NCI-H345 treated with DMSO at 0.1 percent for 48 hours (cell line): ENCODE data around the gene RALGAPA1.
"Not testable (repeated sequence)": the region's sequence is repeated elsewhere in the genome, so short reads cannot be mapped to it uniquely, and the experiment has no call there.

Experiments
- DNase-seq: peaks from one replicate; lab custom pipeline; 2025; ENCODE audit not compliant: unreplicated experiment; lab: John Stamatoyannopoulos, UW

Gene RALGAPA1

DNA sequence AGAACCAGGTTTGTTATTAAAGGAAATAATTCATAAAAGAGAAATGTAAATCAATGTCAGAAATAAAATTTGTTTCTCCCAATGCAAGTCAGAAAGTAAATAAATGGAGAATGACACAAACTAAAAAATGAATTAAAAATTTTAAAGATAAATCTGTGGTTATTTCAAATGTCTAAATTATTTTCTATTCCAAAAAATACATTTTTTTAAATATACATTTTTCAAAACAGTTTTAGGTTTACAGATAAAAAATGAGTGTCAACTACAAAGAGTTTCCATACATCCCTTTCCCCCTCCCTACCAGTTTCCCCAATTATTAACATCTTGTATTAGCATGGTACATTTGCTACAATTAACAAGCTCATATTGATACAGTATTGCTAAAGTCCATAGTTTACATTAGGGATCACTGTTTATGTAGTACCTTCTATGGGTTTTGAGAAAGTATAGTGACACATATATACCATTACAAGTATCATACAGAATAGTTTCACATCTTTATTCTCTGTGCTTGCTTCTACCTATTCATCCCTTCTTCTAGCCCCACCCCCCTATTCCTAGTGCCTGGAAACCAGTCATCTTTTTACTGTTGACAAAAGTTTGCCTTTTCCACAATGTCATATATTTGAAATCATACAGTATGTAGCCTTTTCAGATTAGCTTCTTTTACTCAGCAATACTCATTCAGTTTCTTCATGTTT, 104.2 kb downstream of the RALGAPA1 start:
- no peak for DNase-seq

DNA sequence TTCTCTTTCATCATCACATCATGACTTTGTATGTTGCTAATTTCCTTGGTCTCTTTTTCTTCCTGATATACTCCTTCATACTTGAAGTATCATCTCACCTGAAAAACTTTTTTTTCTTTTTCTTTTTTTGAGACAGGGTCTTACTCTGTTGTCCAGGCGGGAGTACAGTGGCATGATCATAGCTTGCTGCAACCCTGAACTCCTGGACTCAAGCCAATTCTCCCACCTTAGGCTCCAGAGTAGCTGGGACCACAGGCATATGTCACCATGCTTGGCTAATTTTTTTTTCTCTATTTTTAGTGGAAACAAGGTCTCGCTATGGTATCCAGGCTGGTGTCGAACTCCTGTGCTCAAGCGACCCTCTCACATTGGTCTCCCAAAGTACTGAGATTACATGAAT, 107.6 kb downstream of the RALGAPA1 start:
- no peak for DNase-seq

DNA sequence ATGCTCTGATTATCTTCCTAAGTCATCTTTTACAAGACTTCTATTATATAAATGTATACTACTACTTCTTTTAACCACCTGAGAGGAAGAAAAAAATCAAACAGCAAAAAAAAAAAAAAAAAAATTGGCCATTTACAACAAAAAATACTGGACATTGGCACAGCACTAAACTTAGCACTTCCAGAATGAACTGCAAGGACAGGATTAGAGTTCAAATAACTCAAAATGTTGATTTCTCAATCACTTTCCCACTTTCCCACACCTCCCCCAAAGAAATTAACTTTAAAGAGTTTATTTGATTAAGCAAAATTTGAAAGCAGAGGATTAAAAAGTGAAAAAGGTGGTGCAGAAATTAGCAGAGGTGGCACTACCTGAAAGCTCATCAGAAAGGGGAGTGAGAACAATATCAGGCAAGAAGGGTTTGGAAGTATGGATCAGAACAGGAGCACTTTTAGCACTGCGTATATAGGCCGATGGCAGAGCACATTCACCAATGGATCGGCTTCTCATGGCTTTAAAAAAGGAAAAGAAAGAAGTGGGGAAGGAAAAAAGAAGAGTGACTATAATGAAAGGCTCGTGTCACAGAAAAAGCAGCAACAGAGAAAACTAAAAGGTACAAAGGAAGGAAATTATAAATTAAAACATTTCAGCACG, 109.2 kb downstream of the RALGAPA1 start:
- DNase-seq, result no peak

DNA sequence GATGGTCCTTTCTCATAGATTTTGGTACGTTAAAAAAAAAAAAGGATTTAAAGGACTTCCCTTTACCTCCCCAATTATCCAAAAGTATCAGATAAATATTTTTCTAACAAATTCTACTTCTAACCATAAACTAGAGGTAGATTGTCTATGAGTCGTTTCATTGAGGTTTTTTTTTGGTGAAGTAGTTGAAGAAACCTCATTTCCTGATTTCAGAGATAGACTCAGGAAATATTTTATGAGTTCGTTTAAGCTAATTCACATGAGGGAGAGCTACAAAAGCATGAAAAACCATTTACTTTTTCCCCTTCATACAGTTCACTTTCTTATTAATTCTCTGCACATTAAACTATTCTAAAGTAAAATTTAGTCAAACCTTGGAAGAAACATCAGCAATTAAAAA, 112.5 kb downstream of the RALGAPA1 start:
- DNase-seq, result no peak

DNA sequence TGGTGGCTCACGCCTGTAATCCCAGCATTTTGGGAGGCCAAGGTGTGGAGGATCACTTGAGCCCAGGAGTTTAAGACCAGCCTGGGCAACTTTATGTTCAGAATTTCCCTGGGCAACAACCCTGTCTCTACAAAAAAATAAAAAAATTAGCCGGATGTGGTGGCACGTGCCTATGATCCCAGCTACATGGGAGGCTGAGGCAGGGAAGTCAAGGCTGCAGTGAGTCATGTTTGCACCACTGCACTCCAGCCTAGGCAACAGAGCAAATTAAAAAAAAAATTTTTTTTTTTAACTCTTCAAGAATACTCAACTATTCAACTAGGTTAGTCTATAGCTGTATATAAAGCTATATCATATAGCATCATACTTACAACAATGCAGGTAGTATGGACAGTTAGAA, 113.0 kb downstream of the RALGAPA1 start:
- no peak for DNase-seq

DNA sequence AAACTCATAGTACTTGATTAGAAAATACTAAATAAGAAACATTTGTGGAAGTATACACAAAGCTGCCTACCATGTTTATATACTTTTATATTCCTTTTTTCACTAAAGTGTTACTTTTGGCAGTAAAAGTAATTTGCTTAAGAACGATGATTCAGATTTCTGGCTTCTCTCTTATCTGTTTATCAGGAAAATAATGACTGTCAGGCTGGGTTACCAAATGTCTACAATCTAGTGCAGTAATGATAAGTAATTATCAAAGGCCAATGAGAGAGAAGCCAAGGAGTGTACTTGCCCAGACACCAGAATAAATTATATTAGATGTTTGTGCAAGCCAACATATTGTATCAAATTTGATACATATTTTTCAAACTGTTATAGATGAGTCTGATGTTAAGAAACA, 113.4 kb downstream of the RALGAPA1 start:
- no peak for DNase-seq

DNA sequence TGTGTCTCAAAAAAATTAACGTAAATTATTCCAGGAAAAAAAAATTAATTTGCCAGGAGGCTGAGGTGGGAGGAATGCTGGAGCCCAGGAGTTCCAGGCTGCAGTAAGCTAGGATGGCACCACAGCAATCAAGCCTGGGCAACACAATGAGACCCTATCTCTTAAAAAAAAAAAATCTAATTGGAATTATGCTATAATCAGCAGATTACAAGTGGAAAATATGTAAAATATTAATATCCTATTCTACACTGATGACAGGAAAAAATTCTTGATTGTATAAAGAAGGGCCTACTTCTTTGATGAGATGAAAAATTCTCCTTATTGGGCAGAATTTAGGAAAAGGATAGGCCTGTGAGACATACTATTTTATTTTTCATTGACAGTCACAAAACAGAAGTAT, 114.0 kb downstream of the RALGAPA1 start:
- DNase-seq, result no peak

DNA sequence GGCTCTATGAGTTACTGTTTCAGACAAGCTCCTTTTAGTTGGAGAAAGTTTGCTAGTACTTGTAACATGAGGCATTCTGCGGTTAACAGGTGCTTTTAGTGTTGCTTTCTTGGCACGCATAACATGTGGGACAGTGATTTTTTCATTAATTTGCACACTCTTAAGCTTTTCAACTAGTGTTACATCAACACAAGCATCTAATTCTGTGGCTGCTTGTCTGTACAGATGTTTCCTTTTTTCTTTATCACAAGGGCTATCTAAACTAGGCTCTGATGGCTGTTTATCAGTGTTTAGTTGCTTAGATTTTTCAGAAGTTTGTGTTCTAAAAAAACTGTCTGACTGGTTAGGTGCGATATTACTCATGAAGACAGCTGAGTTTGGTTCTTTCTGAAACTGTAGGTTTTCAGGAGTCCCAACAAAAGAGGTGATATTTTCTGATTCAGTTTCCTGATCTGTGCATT, 120.1 kb downstream of the RALGAPA1 start:
- no peak for DNase-seq

DNA sequence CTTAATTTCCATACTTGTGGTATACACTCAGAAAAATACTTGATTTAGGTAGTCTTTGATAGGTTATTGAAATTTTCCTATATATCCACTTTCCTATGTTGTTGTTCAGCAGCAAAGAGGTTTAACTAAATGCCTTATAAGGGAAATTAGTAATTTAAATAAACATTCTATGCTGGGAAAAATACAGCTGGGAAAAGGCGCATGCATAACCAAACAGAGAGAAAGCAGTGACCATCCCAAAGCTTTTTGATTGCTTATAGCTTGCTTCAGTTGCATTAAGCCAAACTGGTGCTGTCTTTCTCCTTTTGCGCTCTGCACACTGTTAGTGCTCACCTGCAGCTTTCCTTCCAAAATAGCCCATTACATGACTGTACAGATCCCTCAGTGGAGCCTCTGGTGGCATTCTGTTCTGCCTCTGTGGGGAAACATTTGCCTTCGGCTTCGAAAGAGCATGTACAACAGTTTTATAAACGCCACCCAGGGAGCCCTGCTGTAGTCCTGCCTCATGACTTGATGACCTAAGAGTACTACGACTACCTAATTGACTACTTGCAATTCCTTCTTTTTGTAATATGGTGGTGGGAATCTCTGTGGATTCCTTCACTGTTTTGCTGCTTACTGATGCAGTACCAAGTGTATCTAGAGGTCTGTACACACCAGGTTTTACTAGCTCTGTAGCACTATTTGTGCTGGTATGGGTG, 120.8 kb downstream of the RALGAPA1 start:
- DNase-seq, result no peak

DNA sequence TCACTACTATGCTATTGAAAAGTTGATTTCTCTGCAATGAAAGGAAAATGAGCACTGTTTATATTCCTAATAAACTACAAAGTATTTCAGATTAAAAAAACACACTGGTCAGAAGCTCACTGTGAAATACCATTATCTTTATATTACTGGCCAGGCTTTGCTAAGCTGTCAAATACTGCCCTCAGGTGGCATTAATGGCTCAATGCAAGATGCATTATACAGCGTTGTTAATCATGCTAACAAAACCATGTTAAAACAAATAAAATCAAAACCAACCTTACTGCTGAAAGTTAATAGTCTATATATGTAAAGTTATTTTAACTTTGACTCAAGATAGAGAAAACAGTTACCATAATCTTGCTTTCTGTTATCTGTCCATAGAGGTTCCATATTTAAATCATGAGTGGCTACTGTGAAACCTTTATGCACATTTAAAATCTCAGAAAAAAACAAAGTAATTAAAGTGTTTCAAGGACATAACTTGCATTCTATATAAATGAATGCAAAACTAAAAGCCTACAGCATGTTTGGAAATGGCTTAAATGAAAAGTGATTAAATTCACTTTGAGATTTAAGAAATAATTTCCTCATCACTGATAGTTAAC, 121.7 kb downstream of the RALGAPA1 start:
- DNase-seq, result peak; percentile 46

DNA sequence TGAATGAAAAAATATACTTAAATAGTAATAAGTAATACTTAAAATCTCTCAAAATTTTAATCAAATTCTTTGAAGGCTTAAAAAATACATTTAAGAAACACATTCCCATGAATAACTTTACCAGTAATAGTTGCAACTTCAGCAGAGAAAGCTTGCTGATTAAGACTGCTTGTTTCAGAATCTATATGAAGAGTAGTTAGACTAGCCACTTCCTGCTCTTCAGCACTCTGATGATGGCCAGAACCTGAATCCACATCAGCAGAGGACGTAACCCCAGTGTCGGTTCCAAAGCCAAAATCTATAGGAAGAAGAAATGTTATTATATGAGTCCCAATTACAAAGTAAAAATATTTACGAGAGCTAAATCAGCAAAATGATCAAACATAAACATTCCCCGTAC, 125.4 kb downstream of the RALGAPA1 start:
- DNase-seq, result not testable (repeated sequence)

DNA sequence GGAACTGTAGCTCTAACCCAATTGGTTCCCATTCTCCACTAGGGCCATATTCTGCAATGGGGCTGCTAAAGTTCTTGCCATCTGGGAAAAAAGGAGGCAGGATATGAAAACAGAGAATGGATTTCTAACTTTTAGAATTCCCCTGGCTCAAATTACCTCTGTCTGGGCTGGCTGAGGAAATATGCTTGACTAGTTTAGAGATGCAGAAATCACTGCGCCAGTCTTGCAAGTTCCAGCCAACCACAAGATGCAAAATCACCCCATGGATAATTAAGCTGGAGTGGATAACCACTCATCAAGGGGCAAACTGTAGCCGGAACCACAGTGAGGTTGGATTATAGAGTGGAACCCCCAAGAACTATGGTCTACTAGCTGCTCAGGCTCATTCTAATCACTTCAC, 126.3 kb downstream of the RALGAPA1 start:
- DNase-seq, result no peak

DNA sequence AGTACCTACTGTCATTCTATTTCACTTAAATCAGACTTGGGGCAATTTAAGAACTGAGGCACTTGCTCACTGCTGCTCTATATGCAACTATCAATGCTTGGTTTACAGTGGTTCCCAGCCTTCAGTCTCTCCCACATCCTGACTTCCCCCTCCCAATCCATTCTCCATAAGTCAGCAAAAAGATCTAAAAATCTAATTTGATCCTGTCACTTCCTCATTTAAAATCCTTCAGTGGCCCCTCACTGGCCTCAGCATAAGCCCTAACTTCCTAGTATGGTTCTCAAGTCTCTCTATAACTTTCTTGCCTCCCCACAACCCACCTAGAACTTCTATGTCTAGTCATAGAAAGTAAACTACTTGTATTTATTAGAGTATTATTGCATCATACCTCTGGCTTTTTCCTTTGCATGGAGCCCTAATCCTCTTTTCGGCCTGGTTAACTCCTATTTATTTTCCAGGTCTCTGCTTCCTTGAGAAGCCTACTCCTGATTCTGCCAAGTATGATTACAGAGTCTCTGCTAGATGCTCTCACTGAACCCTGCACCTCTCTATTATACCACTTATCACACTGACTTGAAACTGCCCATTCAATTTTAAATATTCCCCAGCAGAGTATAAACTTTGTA, 130.6 kb downstream of the RALGAPA1 start:
- DNase-seq, result no peak

DNA sequence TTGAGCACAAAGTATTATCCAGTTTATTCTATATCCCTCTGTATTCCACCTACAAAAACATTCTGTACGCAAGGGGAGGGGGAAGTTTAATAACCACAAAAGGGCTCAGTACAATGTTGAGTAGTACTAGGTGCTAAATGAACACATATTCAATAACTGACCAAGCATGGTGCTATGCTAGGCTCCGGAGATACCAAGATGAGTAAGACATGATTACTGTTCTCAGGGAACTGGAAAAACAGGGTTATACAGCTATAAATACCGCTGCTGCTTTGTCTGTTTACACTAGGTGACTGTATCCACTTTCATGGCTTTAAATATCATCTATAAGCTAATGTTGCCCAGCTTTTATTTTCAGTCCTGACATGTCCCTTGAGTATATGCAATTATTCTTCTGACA, 139.3 kb downstream of the RALGAPA1 start:
- DNase-seq, result no peak

DNA sequence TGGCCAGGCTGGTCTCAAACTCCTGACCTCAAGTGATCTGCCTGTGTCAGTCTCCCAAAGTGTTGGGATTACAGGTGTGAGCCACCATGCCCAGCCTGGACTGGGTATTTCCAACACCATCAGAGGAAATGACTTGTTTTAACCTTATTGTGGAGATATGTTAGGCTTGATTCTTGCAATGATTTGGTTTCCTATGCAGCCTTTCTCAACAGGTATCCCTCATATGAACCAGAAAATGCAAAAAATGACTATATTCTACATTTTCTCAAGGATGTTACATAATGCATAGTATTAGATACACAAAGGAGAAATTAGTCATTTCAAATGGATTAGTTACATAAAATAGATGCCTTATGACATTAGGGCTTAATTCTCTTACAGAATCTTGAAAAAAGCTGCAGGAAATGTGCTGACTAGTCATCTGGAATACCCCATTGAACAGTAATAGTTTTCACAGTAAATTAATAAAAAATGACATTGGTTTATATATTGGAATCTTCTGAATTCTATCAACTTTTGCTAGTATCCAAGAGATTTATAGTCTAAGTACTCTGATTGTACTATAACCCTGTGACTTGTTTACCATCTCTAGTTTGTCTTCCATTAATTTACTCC, 142.6 kb downstream of the RALGAPA1 start:
- DNase-seq, result no peak

DNA sequence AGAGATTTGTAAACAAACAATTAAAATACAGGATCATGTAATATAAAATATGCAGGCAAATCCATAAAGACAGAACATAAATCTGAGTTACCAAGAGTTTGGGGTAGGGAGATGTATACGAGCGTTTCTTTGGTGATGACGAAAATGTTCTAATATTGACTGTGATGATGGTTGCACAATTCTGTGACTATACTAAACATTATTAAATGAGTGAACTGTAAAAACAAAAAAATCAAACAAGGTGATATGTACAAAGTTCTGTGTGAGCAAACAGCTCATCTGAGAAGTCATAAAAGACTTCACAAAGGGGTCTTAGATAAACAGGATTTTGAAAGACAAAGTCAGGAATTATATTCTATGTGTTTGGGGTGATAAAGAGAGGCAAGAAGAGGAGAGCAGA, 147.2 kb downstream of the RALGAPA1 start:
- DNase-seq, result no peak

DNA sequence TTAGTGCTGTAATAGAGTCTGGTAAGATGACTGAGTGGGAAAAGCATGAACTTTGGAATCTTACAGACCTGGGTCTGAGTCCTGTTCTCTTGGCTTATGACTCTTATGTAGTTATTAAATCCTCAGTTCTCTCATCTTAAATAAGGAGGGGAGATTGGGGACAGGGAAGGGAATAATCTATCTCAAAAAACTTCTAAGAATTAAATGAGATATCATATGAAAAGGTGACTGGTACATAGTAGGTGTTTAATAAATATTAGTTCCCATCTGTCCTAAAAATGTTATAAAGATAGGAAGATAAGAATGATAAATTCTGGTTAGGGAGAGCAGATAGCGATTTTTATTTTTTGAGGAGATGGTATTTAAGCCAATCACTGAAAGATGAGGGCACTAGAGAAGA, 156.1 kb downstream of the RALGAPA1 start:
- no peak for DNase-seq

DNA sequence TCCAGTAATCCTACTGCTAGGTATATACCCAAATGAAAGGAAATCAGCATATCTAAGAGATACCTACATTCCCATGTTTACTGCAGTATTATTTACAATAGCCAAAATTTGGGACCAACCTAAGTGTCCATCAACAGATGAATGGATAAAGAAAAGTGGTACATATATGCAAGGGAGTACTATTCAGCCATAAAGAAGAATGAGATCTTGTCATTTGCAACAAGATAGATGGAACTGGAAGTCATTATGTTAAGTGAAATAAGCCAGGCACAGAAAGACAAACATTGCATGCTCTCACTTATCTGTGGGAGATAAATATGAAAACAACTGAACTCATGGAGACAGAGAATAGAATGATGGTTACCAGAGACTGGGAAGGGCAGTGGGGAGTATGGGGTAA, 165.6 kb downstream of the RALGAPA1 start:
- no peak for DNase-seq

DNA sequence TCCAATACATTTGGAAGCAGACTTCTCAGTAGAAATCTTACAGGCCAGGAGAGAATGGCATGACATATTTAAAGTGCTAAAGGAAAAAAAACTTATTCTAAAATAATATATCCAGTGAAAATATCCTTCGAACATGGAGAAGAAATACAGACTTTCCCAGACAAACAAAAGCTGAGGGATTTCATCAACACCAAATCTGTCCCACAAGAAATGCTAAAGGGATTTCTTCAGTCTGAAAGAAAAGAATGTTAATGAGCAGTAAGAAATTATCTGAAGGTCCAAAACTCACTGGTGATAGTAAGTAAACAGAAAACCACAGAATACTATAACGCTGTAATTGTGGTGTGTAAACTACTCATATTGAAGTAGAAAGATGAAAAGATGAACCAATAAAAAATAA, 171.2 kb downstream of the RALGAPA1 start:
- DNase-seq, result no peak

DNA sequence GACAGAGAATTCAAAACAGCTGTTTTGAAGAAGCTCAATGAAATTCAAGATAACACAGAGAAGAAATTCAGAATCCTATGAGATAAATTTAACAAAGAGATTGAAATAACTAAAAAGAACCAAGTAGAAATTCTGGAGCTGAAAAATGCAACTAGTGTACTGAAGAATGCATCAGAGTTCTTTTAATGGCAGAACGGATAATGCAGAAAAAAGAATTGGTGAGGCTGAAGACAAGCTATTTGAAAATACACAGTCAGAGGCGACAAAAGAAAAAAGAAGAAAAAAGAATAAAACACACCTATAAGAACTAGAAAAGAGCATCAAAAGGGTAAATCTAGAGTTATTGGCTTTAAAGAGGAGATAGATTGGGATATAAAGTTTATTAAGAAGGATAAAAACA, 171.8 kb downstream of the RALGAPA1 start:
- no peak for DNase-seq

DNA sequence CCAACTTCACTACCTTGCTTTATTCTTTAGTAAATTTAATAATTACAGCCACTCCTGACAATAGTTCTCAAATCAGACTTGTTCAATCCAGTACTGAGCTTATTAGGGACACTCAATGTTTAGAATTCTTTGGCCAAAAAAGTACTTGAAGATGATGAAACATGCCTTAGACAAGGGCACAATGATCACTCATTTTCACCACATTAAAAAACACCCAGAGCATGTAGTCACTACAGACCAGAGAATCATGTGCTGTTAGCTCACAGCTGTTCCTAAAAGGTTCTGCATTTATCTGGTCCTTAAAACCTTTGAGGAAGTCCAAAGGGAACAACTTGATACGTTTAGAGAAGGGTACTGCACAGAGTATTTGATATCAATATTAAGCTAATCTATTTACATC, 176.4 kb downstream of the RALGAPA1 start:
- DNase-seq, result no peak
